B cell (primary cell): ENCODE measurements around the gene IFITM1. TPM values are rescaled to one million over a fixed set of nuclear protein-coding genes. Genes with fewer than 3 reads are reported as not detected.
A peak's percentile ranks its signal among the peaks of the same experiment; 100 is the strongest.

Experiments used
- ATAC-seq: fragments of 200-7000 bp; cut with Tn5 transposase; one replicate; pipeline ENCODE4 v1.10.0; 2021; ENCODE audit warnings: low read depth, mild to moderate bottlenecking, moderate number of reproducible peaks, moderate library complexity
- CTCF ChIA-PET: fragments of 350-600 bp; sonication (Branson Sonifier 250); formaldehyde crosslinking; loops from one replicate; lab custom pipeline; 2021; ENCODE audit warnings: antibody characterized with exemption, inconsistent platforms; lab: Charles Lee
- POLR2A ChIA-PET: fragments of 350-600 bp; sonication (Branson Sonifier 250); formaldehyde crosslinking; loops from one replicate; lab custom pipeline; 2021; ENCODE audit warnings: antibody characterized with exemption; lab: Charles Lee
- DNase-seq: peaks from one replicate; pipeline ENCODE4 v3.0.0; 2013
- H2AFZ ChIP-seq: 2 replicates; pipeline ENCODE4 v1.6.1; 2012; ENCODE audit warnings: mild to moderate bottlenecking, low read depth, low read length; ENCODE audit not compliant: insufficient read depth, poor library complexity, severe bottlenecking
- H3K27ac ChIP-seq, 2 donors: 1 replicate in 1 of 2; 2 replicates in 1 of 2; pipeline ENCODE4 v1.5.1; 2012 to 2013; ENCODE audit warnings: low read length in 2 of 2, mild to moderate bottlenecking in 2 of 2, moderate library complexity in 1 of 2
- H3K27me3 ChIP-seq, 4 experiments: fragments of 200-600 bp in 1 of 4; sonication (generic) in 1 of 4; replicated peaks in 1 of 4; 1 replicate in 2 of 4; 2 replicates in 2 of 4; pipeline versions ENCODE4 v1.6.1 to v1.7.0; 2013 to 2016; ENCODE audit warnings: low read length in 3 of 4, mild to moderate bottlenecking in 2 of 4, mixed read lengths in 1 of 4, moderate library complexity in 1 of 4; ENCODE audit not compliant: insufficient read depth in 4 of 4, control insufficient read depth in 3 of 4; ENCODE audit errors: control extremely low read depth in 1 of 4
- H3K36me3 ChIP-seq, 2 experiments: replicated peaks in 1 of 2; 1 replicate in 1 of 2; 2 replicates in 1 of 2; pipeline versions ENCODE4 v1.6.1 to v1.7.1; 2013; ENCODE audit warnings: low read length in 1 of 2; ENCODE audit not compliant: insufficient read depth in 2 of 2, control insufficient read depth in 1 of 2; ENCODE audit errors: control extremely low read depth in 1 of 2, extremely low read depth in 1 of 2
- H3K4me1 ChIP-seq, 2 donors: fragments of 200-600 bp in 1 of 2; sonication (generic) in 1 of 2; 1 replicate in 1 of 2; 2 replicates in 1 of 2; pipeline versions ENCODE4 v1.5.1 to v1.6.1; 2013 to 2017; ENCODE audit warnings: low read length in 2 of 2; ENCODE audit not compliant: control insufficient read depth in 2 of 2, insufficient read depth in 2 of 2
- H3K4me2 ChIP-seq: replicated peaks from 2 replicates; pipeline ENCODE3; 2012; ENCODE audit warnings: mild to moderate bottlenecking, low read depth, low read length; ENCODE audit not compliant: poor library complexity, severe bottlenecking
- H3K4me3 ChIP-seq, 5 experiments: fragments of 200-600 bp in 1 of 5; sonication (generic) in 1 of 5; 1 replicate in 3 of 5; 2 replicates in 2 of 5; pipeline versions ENCODE4 v1.5.1 to v1.7.0; 2011 to 2016; ENCODE audit warnings: low read length in 4 of 5, mild to moderate bottlenecking in 4 of 5, low read depth in 2 of 5, control low read depth in 1 of 5, moderate library complexity in 1 of 5; ENCODE audit not compliant: insufficient read depth in 1 of 5; ENCODE audit errors: control extremely low read depth in 1 of 5, extremely low read depth in 1 of 5
- H3K79me2 ChIP-seq: fragments of 200-600 bp; sonication (generic); one replicate; pipeline ENCODE4 v1.6.0; 2016; ENCODE audit warnings: low read length; ENCODE audit not compliant: control insufficient read depth, insufficient read depth
- H3K9ac ChIP-seq: fragments of 200-600 bp; sonication (generic); 2 replicates; pipeline ENCODE4 v1.6.1; 2017; ENCODE audit warnings: mild to moderate bottlenecking, low read length, moderate library complexity
- H3K9me3 ChIP-seq, 3 donors: one replicate each; pipeline versions ENCODE4 v1.6.1 to v1.7.1; 2013; ENCODE audit warnings: low read length in 2 of 3; ENCODE audit not compliant: control insufficient read depth in 2 of 3, insufficient read depth in 1 of 3; ENCODE audit errors: control extremely low read depth in 1 of 3
- H4K20me1 ChIP-seq: 2 replicates; pipeline ENCODE4 v1.6.0; 2012; ENCODE audit warnings: mild to moderate bottlenecking, low read length; ENCODE audit not compliant: insufficient read depth, control insufficient read depth, poor library complexity, severe bottlenecking
- H3K27ac Mint-ChIP-seq: one replicate; pipeline ENCODE4 v1.8.0; 2021; ENCODE audit warnings: mixed read lengths
- H3K27me3 Mint-ChIP-seq: one replicate; pipeline ENCODE4 v1.8.0; 2021; ENCODE audit warnings: mixed read lengths
- H3K4me1 Mint-ChIP-seq: one replicate; pipeline ENCODE4 v1.8.0; 2021; ENCODE audit warnings: mixed read lengths
- H3K4me3 Mint-ChIP-seq: one replicate; pipeline ENCODE4 v1.8.0; 2021; ENCODE audit warnings: mixed read lengths
- H3K9me3 Mint-ChIP-seq: one replicate; pipeline ENCODE4 v1.8.0; 2022; ENCODE audit warnings: mixed read lengths; ENCODE audit not compliant: insufficient read depth
- EZH2 ChIP-seq: IDR thresholded peaks from 2 replicates; pipeline ENCODE4 v1.6.1; 2012; ENCODE audit warnings: borderline replicate concordance, low read depth, mild to moderate bottlenecking, moderate library complexity, low read length; ENCODE audit not compliant: insufficient read depth, poor library complexity, severe bottlenecking
- WGBS: methylation state at CpG from one replicate; pipeline ENCODE4 v1.1.5; 2013; ENCODE audit warnings: missing lambda C conversion rate; ENCODE audit not compliant: insufficient coverage; 5-methylcytosine and 5-hydroxymethylcytosine counted together
- intact Hi-C: fragments of 100-400 bp; cut with micrococcal nuclease; formaldehyde crosslinking; loops from one replicate; pipeline ENCODE4 v1.10.0; 2022
- polyA plus RNA-seq: library from polyadenylated mRNA; depleted of rRNA; stranded (reverse); fragments of >200 nt; gene quantifications from 2 replicates; pipeline ENCODE4 v1.2.3, GENCODE V29; 2012
- total RNA-seq, 2 donors: library from RNA; stranded (reverse); fragments of 120-200 nt in 1 of 2; gene quantifications; 1 replicate in 1 of 2; 2 replicates in 1 of 2; pipeline versions ENCODE4 v1.2.3 to v1.2.4, GENCODE V29; 2013 to 2022
- TF ChIP-seq, protein P1 (sequence below): fragments of 200-600 bp; IDR thresholded peaks from one replicate; pipeline ENCODE4 v1.8.0; 2022; ENCODE audit warnings: antibody characterized with exemption, mild to moderate bottlenecking

IFITM1 gene
- total and polyA plus RNA-seq, 2 donors (not counting 1 experiment from before 2014, with no cell fraction given), result 19.5 to 83.7 TPM

DNA sequence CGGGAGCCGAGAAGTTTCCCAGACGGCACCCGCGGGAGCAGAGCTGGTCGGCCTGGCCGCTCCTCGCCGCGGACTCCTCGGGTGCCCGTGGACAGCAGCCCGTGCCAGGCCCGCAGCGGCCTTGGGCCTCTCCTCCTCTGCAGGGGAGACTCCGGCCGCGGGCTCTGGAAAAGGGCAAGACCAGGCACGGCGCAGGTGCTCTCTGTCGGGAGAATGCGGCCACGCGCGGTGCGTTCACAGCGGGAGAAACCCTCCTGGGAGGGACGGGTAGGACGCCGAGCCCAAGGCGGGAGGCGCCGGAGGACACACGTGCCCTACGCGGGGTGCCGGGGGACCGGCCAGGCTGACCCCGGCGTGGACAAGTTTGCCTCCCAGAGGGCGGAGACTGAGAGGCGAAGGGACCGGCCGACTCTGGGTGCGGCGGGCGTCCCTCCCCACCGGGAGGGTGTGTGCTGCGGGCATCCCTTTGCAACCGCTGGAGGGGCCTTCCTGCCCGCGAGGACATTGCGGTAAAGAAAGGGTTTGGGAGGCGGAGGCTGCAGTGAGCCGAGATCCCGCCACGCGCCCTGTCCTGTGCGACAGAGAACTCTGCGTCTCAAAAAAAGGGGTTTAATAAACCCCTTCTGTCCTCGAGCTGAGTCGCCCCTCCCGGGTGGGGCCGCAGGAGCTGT is 2.3 kb downstream of the IFITM1 start:
- DNase-seq, result no peak
- Mint-ChIP-seq H3K27me3 (peaks cover 4% of the 10 kb centered on the region), H3K27ac (peak overlapping the region; percentile 71), H3K4me3 (peak overlapping the region; percentile 48), H3K4me1 (peaks cover 61% of the 10 kb centered on the region), H3K9me3 (no peaks in the 10 kb centered on the region)
- no peak for TF ChIP-seq EZH2
- TF ChIP-seq, protein P1, sequence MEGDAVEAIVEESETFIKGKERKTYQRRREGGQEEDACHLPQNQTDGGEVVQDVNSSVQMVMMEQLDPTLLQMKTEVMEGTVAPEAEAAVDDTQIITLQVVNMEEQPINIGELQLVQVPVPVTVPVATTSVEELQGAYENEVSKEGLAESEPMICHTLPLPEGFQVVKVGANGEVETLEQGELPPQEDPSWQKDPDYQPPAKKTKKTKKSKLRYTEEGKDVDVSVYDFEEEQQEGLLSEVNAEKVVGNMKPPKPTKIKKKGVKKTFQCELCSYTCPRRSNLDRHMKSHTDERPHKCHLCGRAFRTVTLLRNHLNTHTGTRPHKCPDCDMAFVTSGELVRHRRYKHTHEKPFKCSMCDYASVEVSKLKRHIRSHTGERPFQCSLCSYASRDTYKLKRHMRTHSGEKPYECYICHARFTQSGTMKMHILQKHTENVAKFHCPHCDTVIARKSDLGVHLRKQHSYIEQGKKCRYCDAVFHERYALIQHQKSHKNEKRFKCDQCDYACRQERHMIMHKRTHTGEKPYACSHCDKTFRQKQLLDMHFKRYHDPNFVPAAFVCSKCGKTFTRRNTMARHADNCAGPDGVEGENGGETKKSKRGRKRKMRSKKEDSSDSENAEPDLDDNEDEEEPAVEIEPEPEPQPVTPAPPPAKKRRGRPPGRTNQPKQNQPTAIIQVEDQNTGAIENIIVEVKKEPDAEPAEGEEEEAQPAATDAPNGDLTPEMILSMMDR, result no peak
- peak overlapping the region; percentile 85 for H3K4me2 ChIP-seq
- peaks cover 38% of the 10 kb centered on the region for H3K79me2 ChIP-seq
- peaks cover 45 to 70% of the 10 kb centered on the region in 2 donors for H3K4me1 ChIP-seq
- POLR2A ChIA-PET, result interaction anchor here (0.6 to 1.1 kb wide), 3 partner anchors 48 to 77 kb away, joined by 3 to 5 read pairs (median 4); no protein-coding TSS in a partner anchor
- H4K20me1 ChIP-seq, result no peaks in the 10 kb centered on the region
- H3K4me3 ChIP-seq, result peak overlapping the region in 1 of 5 experiments; percentile 34
- no peaks in the 10 kb centered on the region for H3K27me3 ChIP-seq
- H3K27ac ChIP-seq, result no peak overlapping the region
- intact Hi-C loops, result no loop called here
- H3K36me3 ChIP-seq, result peaks cover 0 to 2% of the 10 kb centered on the region in 2 experiments
- no peak overlapping the region for H2AFZ ChIP-seq
- H3K9me3 ChIP-seq, result no peaks in the 10 kb centered on the region
- CTCF ChIA-PET, result interaction anchor here (1.4 to 3.3 kb wide), 6 partner anchors 11 to 134 kb away, joined by 4 to 54 read pairs (median 8); partner anchors contain the start of genes IFITM2 and PTDSS2
- no peak overlapping the region for H3K9ac ChIP-seq
- WGBS, result 68% methylated on average over 63 of the region's 64 CpGs
- ATAC-seq, result no peak

DNA sequence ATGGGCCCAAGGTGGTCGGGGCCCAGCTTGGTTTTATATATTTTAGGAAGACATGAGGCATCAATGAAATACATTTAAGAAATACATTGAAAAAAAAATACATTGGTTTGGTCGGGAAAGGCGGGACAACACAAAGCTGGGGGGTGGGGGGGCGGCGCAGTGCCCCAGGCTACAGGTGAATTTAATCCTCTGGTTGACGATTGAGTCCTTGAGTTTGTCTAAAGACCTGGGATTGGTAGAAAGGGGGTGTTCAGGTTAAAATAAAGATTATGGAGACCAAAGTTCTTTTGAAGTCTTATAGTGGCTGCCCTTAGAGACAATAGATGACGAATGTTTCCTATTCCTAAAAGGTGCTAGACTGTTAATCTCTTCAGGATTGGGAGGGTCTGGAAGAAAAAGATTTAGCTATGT is 3.1 kb downstream of the IFITM1 start:
- CTCF ChIA-PET, result interaction anchor here (0.7 to 3.3 kb wide), 10 partner anchors 7 to 133 kb away, joined by 3 to 54 read pairs (median 6); partner anchors contain the start of genes IFITM2 and PTDSS2
- Histone ChIP-seq H3K27ac (peak overlapping the region in 1 of 2 donors; percentile 52), H3K9ac (no peak overlapping the region), H3K9me3 (no peaks in the 10 kb centered on the region), H3K4me3 (peak overlapping the region in 1 of 5 experiments; percentile 34), H3K36me3 (peaks cover 0 to 2% of the 10 kb centered on the region in 2 experiments), H3K4me2 (no peak overlapping the region), H3K4me1 (peaks cover 41 to 65% of the 10 kb centered on the region in 2 donors), H2AFZ (no peak overlapping the region), H4K20me1 (no peaks in the 10 kb centered on the region), H3K79me2 (peaks cover 34% of the 10 kb centered on the region), H3K27me3 (no peaks in the 10 kb centered on the region)
- peaks cover 59% of the 10 kb centered on the region for H3K4me1 Mint-ChIP-seq
- peak overlapping the region; percentile 48 for H3K4me3 Mint-ChIP-seq
- DNase-seq (no peak), ATAC-seq (no peak)
- H3K27ac Mint-ChIP-seq, result peak overlapping the region; percentile 71
- 91% methylated on average over 5 of the region's 7 CpGs for WGBS
- POLR2A ChIA-PET, result interaction anchor here (0.6 to 1.4 kb wide), 4 partner anchors 8 to 109 kb away, joined by 3 to 5 read pairs (median 4); partner anchors contain the start of genes BET1L and RIC8A
- intact Hi-C loops, result no loop called here
- no peaks in the 10 kb centered on the region for H3K9me3 Mint-ChIP-seq
- peaks cover 4% of the 10 kb centered on the region for H3K27me3 Mint-ChIP-seq
- TF ChIP-seq, protein P1, result no peak
- TF ChIP-seq EZH2, result no peak
